ENCODE data around the gene BNIPL. TPM values are rescaled to one million over a fixed set of nuclear protein-coding genes. Genes with fewer than 3 reads are reported as not detected.

The BNIPL gene
- total and polyA plus RNA-seq, 2 of the 4 experiments (the other 2 are of a cell fraction), result under 0.01 to 0.38 TPM

DNA sequence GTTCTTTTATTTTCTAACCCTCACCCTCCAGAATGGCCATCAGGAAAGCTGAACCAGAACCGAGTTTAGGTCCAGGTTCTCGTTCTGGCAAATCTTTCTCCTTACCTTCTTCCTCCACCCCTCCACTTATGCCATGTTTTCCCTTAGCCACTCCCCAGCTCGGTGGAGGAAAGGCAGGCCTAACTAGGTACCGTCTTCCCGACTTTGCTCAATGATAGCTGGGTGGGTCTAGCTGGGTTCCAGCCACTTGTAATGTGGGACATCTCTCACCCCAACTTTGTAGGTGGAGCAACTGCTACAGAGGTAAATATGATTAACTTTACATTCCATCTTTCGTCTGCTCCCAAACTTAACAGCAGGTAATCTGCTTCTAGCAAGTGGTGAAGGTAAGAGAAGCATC, 646 bp downstream of the BNIPL start:
- H3K4ac ChIP-seq (ENCODE audit: low read depth, low read length), result no peak overlapping the region
- POLR2A ChIA-PET (ENCODE audit: unreplicated experiment), result no interaction called here

More for the DNA sequence above, 646 bp downstream of the BNIPL start:
- TF ChIP-seq USF2 (IDR thresholded peaks at IDR 0.05; ENCODE audit: low read depth, low read length), result no peak
- TF ChIP-seq CTCF (conservative IDR thresholded peaks at IDR 0.05; ENCODE audit: low read depth, low read length), result no peak
- TF ChIP-seq POLR2A (IDR thresholded peaks at IDR 0.05; ENCODE audit: low read depth, low read length), result no peak
- TF ChIP-seq NFE2L2 (IDR thresholded peaks at IDR 0.05; ENCODE audit: low read depth, low read length), result no peak
- TF ChIP-seq CHD1 (IDR thresholded peaks at IDR 0.05; ENCODE audit: low read depth, low read length), result no peak
- TF ChIP-seq FOS (IDR thresholded peaks at IDR 0.05; ENCODE audit: low read depth, low read length), result no peak
- no peak for TF ChIP-seq MAZ (IDR thresholded peaks at IDR 0.05; ENCODE audit: borderline replicate concordance, low read depth, low read length)
- Histone ChIP-seq H3K9me1 (ENCODE audit: insufficient read depth, low read length) (no peaks in the 10 kb centered on the region), H3K4me1 (ENCODE audit: control insufficient read depth, insufficient read depth, low read length) (no peaks in the 10 kb centered on the region), H3K9ac (ENCODE audit: low read depth, low read length) (no peak overlapping the region), H3K23ac (ENCODE audit: low read depth, low read length) (no peak overlapping the region), H3K27me3 (ENCODE audit: control insufficient read depth, insufficient read depth, low read length) (no peaks in the 10 kb centered on the region), H3K9me3 (ENCODE audit: control insufficient read depth, insufficient read depth, low read length) (no peaks in the 10 kb centered on the region), H2AK9ac (replicated peaks; ENCODE audit: low read depth, low read length, poor library complexity) (no peak overlapping the region), H4K8ac (ENCODE audit: low read depth in 2 of 2, low read length in 2 of 2) (no peak overlapping the region), H4K5ac (ENCODE audit: low read depth, low read length) (no peak overlapping the region), H4K91ac (ENCODE audit: insufficient read depth, low read depth, low read length) (no peak overlapping the region), H2BK15ac (ENCODE audit: low read depth, low read length) (no peak overlapping the region), H3K14ac (replicated peaks; ENCODE audit: low read depth, low read length) (no peak overlapping the region), H2BK20ac (ENCODE audit: low read depth, low read length) (no peak overlapping the region), H3K27ac (ENCODE audit: insufficient read depth, low read length) (no peak overlapping the region), H3K4me3 (ENCODE audit: insufficient read depth, low read depth, low read length) (no peak overlapping the region), H3K4me2 (ENCODE audit: low read depth, low read length) (no peak overlapping the region), H4K20me1 (ENCODE audit: insufficient read depth, low read length) (no peaks in the 10 kb centered on the region), H3K56ac (ENCODE audit: extremely low read depth, insufficient read depth, low read length) (no peak overlapping the region), H3K36me3 (ENCODE audit: control insufficient read depth, insufficient read depth, low read length) (peaks cover 16% of the 10 kb centered on the region), H2AK5ac (ENCODE audit: low read depth, low read length) (no peak overlapping the region), H2BK120ac (ENCODE audit: low read depth, low read length) (no peak overlapping the region), H2AFZ (replicated peaks; ENCODE audit: low read length, poor library complexity) (no peak overlapping the region), H3K79me1 (ENCODE audit: low read depth in 1 of 2, low read length in 2 of 2) (no peaks in the 10 kb centered on the region), H2BK5ac (ENCODE audit: low read depth, low read length, poor library complexity, severe bottlenecking) (no peak overlapping the region), H3K18ac (ENCODE audit: low read depth, low read length) (no peak overlapping the region)
- dilution Hi-C loops (cut with HindIII; ENCODE audit: low sequenced_read_pairs, unreplicated experiment), result no loop called here
- intact Hi-C loops (cut with micrococcal nuclease), result no loop called here
- 40% methylated on average over 1 of the region's 6 CpGs; no CpG with 5 or more reads in 1 of the 2 experiments for WGBS, 2 experiments (ENCODE audit: extremely low coverage in 2 of 2, insufficient read length in 1 of 2)
- ATAC-seq (ENCODE audit: low read depth) (no peak), DNase-seq (no peak)
- in situ Hi-C loops (cut with MboI; ENCODE audit: low sequenced_read_pairs), result loop anchor here (10.0 kb wide), 1 partner anchor 62 kb away; the partner anchor contains the start of gene CERS2
- CTCF ChIA-PET, result interaction anchor here (0.6 kb wide), 1 partner anchor 13 kb away, joined by 3 read pairs; no protein-coding TSS in a partner anchor
- no TSS peak for BruUV-seq (replicated peaks)
